GM19463 (cell line): ENCODE results near the gene ALDH5A1.
A peak's percentile ranks its signal among the peaks of the same experiment; 100 is the strongest.
"Not testable (repeated sequence)": the region's sequence is repeated elsewhere in the genome, so short reads cannot be mapped to it uniquely, and the experiment has no call there.

Experiments used
- ATAC-seq: cut with Tn5 transposase; IDR thresholded peaks from one replicate; pipeline ENCODE4 v1.9.1; 2021; ENCODE audit warnings: mild to moderate bottlenecking, moderate library complexity; ENCODE audit not compliant: unreplicated experiment

ALDH5A1 gene

GRCh38 chr6:24484657-24485323 is 10.0 kb upstream of the ALDH5A1 start:
- ATAC-seq = no peak

GRCh38 chr6:24486065-24486464 is 8.7 kb upstream of the ALDH5A1 start:
- ATAC-seq = no peak

- ATAC-seq = no peak
Measured at GRCh38 chr6:24489470-24489869, 5.3 kb upstream of the ALDH5A1 start, which contains the start of gene GPLD1. Gene GPLD1 (minus strand): TSS chr6:24489578. CDS start chr6:24489511, 67 bp downstream.

DNA sequence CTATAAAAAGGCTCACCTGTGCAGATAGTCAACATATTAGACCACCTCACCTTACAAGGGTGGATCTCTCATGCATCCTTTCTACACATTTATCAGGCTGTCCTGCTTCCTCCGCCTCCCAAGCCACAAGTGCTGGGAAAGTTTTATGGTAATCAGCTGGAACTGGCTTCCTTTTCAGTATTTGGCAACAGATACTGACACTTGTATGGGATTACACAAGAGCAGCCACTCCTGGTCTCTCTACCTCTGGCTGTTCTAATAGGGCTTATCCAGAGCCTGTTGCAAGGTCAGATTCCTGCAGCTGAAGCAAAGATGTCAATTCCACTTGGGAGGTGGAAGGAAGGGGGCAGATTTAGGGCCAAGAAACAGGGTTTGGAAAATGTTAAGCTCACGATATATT is 4.9 kb upstream of the ALDH5A1 start:
- no peak for ATAC-seq

- ATAC-seq = no peak
Measured at GRCh38 chr6:24490948-24491347, 3.8 kb upstream of the ALDH5A1 start.

- no peak for ATAC-seq
Measured at GRCh38 chr6:24492475-24492874, 2.3 kb upstream of the ALDH5A1 start.

DNA sequence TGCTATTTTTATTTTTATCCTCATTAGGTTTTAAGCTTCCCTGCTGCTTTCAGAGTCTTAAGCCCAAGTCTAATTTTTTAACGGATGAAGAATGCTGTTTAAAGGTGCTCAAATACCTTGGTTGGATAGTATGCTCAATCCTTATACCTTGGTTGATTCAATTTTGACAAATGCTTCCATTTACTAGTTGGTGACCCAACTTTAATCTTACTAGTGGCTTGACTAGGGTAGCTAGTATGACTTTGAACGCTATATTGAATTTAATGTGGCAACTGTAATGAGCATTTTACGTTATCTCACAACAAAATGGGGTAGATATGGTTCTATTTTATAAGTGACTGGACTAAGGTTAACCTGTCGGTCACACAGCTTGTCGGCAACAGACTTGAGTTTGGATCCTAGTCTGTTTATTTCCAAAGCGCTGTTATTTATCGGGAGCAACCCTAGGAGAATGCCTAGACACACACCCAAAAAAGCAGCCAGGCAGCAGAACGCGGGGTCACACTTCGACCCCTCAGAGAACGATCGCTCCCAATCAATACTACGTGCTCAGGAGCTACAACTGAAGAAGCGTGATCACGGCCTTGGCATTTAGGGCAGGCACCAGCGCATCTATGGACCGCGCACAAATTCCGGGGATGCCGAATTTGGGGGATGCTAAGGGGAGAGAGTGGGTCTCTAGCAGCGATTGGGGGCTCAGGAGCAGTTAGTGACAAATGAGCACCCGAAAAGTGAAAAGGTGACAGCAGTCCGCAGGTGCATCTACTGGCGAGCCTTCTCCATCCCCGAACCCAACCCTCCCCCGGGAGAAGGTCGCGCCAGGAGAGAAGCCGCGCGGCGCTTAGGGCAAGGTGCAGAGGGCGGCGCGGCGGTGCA is 586 bp upstream of the ALDH5A1 start:
- peak; percentile 1 for ATAC-seq

GRCh38 chr6:24497254-24497970 is 2.6 kb downstream of the ALDH5A1 start:
- no peak for ATAC-seq

GRCh38 chr6:24500683-24501082 is 5.9 kb downstream of the ALDH5A1 start:
- ATAC-seq = no peak

- no peak for ATAC-seq
Measured at GRCh38 chr6:24501374-24501773, 6.6 kb downstream of the ALDH5A1 start.

GRCh38 chr6:24501914-24502313 is 7.1 kb downstream of the ALDH5A1 start:
- no peak for ATAC-seq

DNA sequence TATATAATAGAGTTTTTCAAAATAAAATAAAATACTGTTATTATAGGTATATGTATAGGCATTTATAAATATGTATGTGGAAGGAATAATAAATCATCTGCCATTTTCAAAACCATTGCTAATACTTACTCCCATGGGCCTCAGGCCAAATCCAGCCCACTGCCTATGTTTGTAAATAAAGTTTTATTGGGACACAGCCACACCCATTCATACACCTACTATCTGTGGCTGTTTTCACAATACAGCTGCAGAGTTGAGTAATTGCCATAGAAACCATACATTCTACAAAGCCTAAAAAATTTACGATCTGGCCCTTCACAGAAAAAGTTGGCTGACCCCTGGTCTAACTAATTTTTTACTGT is 9.5 kb downstream of the ALDH5A1 start:
- no peak for ATAC-seq

- ATAC-seq = no peak
Measured at GRCh38 chr6:24504649-24505586, 10.1 kb downstream of the ALDH5A1 start.

DNA sequence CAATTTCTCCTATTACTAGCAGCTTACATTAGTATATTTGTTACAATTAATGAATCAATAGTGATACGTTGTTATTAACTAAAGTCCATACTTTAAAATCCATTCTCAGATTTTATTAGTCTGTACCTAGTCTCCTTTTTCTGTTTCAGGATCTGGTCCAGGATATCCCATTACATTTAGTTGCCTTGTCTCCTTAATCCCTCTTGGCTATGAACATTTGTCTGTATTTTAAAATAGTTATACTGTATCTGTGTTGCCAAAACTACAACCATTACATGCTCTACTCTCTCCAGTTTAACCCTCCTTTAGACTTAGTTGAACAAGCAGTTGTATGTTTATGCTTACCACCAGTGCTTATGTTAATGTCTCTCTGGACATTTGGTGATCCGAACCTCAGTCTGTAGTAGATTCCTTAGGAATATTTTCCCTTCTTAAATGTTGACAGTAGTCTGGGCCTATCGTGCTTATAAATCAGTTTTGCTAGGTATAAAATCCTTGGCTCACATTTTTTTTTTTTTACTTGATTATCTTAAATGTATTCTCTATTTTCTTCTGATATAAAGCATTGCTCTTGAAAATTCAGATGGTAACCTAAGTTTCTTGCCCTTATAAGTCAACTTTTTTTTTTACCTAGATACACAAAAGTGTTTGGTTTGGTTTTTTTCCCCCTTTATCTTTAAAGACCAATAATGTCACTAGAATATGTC is 12.2 kb downstream of the ALDH5A1 start:
- no peak for ATAC-seq

DNA sequence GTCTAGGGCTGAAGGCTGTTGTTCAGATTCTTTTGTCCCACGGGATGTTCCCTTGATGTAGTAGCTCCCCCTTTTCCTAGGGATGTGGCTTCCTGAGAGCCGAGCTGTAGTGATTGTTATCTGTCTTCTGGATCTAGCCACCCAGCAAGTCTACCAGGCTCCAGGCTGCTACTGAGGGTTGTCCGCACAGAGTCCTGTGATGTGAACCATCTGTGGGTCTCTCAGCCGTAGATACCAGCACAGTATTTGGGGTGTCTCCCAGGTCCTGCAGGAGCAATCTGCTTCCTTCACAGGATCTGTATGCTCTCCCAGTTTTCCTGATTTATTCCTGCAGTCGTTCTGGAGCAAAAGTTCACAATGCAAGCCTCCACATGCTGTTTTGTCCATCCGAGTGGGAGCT is 17.2 kb downstream of the ALDH5A1 start:
- not testable (repeated sequence) for ATAC-seq

DNA sequence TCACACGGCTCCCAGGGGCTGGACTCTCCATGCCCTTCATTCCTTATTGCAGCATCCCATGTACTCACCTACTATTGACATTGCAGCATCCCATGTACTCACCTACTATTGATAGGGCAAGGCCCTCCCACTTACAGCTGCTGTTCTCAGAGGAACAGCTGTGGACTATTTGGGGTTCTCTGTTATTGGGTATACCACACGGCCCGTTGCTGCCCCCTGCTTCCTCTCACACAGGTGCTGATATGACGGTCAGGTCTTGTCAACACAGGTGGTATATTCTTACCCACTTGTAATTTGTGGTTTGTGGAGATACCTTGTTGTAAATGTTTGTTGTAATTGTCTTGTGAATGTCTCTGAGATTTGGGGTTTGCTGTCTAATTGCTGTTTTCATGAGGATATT is 18.8 kb downstream of the ALDH5A1 start:
- ATAC-seq = peak; percentile 48

GRCh38 chr6:24517659-24518543 is 23.1 kb downstream of the ALDH5A1 start:
- peak; percentile 66 for ATAC-seq

- ATAC-seq = peak; percentile 49
Measured at GRCh38 chr6:24520929-24521546, 26.3 kb downstream of the ALDH5A1 start.
